ENCODE data around the gene IL1RL1.

IL1RL1 gene

DNA sequence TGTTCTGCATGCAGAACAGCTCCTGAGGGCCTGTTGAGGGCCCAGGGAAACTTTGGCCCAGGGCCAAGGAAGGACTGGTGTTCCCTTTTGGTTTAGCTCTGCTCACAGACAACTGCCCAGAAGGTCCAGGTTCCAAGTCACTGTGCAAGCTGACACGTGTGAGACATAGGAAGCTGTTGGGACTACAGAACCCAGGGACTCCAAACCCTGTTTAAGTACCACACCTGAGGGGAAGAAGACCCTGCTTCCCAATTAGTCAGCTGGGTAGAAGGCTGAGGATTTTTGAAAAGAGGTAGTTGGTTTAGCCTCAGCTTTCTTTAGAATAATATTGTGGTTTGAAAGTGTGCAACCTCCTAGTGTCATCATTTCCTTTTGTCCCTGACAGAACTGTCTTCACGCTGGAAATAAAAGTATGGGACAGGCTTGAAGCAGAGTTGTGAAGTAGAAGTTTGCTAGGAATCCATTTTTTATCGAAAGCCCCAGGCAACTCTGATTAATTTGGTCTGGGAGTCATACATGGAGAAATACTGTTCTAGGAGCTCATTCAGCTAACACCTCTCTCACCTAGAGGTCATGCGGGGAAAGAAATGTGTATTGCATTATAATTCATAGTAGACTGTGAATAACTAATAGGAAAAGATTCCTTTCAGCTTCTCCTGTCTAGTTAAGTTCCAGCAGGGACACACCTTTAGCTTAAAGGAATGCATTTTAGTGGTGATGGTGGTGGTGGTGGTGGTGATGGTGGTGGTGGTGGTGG lies 19.9 kb upstream of the IL1RL1 start:
- DNase-seq (ENCODE audit: extremely low read depth, low read depth), result no peak
- TF ChIP-seq, protein P1, sequence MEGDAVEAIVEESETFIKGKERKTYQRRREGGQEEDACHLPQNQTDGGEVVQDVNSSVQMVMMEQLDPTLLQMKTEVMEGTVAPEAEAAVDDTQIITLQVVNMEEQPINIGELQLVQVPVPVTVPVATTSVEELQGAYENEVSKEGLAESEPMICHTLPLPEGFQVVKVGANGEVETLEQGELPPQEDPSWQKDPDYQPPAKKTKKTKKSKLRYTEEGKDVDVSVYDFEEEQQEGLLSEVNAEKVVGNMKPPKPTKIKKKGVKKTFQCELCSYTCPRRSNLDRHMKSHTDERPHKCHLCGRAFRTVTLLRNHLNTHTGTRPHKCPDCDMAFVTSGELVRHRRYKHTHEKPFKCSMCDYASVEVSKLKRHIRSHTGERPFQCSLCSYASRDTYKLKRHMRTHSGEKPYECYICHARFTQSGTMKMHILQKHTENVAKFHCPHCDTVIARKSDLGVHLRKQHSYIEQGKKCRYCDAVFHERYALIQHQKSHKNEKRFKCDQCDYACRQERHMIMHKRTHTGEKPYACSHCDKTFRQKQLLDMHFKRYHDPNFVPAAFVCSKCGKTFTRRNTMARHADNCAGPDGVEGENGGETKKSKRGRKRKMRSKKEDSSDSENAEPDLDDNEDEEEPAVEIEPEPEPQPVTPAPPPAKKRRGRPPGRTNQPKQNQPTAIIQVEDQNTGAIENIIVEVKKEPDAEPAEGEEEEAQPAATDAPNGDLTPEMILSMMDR (IDR thresholded peaks at IDR 0.05; ENCODE audit: low read depth, low read length), result no peak

DNA sequence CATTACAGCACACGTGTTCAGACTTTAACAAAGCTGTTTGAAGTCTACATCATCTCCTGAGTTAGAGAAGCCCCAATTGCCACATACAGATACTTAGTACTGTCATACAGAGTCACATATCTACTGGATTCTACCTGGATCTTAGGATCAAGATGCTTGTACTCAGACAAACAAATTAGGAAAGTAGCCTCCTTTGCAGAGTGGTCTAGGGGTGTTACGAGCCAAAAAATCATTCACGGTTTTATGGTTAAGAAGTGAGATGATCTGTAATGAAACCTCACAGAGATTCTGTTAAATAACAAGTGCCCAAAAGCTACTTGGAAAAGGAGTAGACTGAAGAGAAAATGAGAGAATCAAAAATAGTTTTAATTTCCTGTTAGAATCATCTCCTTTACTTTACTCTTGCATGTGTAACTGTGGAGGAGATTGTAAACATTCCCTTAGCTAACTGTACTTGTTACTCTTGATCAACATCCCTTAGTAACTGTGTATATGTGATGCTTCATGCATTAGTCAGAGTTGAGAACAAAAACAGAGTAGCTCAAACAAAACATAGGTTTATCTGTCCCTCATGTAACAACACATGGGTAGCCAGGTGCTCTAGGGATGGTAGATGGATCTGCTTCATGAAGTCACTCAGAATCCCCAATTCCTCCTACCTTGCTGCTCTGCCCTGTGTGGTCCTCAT lies 16.4 kb upstream of the IL1RL1 start:
- DNase-seq (ENCODE audit: extremely low read depth, low read depth), result no peak
- TF ChIP-seq, protein P1 (IDR thresholded peaks at IDR 0.05; ENCODE audit: low read depth, low read length), result no peak

DNA sequence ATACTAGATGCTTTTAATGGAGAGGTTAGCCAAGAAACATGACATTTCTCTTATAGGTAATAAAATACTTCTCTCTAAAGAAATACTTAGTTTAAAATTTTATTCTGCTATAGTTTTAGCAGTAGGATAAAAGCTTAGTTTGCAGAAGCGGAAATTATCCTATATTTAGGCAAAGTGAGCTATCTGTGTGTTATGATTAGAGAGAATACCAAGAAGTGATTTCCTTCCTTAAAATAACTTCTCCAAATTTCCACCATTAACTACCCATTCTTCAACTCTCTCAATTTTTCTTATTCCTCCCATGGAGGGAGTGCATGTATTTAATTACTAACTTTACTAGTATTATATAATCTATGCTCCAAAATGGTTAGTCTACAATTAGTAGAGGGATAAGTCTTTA lies 15.8 kb upstream of the IL1RL1 start:
- DNase-seq (ENCODE audit: extremely low read depth, low read depth), result no peak
- TF ChIP-seq, protein P1 (IDR thresholded peaks at IDR 0.05; ENCODE audit: low read depth, low read length), result no peak

DNA sequence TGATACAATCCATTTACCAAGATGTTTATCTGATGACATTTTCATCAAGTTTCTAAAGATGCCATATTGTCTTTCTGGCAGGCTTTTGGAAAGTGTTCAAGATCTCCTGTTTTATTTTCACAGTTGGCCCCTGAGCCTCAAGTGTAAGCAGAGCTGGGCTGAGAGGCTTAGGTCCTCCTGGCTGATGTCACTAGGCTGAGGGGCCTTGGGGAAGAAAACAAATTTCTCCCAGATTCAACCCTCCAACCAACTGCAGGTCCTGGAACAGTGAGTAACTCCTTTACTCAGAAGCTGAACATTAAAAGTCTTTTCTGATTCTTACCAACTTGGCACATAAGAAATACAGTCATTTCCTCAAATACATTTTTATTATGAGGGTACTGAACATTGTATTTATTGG lies 14.9 kb upstream of the IL1RL1 start:
- DNase-seq (ENCODE audit: extremely low read depth, low read depth), result no peak
- TF ChIP-seq, protein P1 (IDR thresholded peaks at IDR 0.05; ENCODE audit: low read depth, low read length), result no peak

DNA sequence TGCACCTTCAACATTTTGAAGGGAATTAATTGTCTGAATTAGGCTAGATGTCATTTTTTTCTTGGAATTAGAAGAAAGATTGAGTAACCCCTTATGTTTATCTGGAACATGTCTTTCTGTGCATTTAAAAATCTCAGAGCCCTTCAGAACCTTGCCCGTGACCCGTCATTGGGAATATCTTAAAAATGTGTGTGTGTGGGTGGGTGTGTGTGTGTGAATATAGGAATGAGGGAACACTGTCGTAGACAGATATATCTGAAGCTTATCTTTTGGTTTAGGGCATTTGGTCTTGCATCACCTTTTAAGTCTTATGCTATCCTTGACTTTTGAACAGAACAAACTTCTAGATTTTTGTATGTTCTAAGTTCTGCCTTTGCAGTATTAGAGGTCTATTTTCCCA lies 13.5 kb upstream of the IL1RL1 start:
- no peak for DNase-seq (ENCODE audit: extremely low read depth, low read depth)
- TF ChIP-seq, protein P1 (IDR thresholded peaks at IDR 0.05; ENCODE audit: low read depth, low read length), result no peak

DNA sequence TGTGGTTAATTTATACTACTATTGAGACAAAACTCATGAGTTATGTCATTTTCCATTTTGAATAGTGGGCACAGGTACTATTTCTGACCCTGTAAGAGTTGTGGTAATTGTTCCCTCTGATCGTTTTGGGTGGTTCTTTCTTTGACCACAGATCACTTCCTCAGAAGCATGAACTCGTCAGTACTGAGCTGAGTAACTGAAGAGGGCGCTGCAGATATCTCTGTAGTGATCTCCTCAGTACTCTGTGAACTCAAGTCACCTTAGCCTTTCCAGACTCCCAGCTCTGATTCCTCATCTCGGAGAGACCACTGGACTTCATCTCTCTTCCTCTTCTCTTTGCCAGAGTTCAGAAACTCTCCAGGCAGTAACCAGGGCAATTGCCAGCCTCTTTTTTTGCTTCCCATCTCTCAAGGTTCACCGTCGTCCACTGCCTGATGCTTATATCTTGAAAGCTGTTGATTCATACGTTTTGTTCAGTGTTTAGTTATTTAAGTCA lies 9.4 kb upstream of the IL1RL1 start:
- no peak for DNase-seq (ENCODE audit: extremely low read depth, low read depth)
- TF ChIP-seq, protein P1 (IDR thresholded peaks at IDR 0.05; ENCODE audit: low read depth, low read length), result peak; percentile 22

DNA sequence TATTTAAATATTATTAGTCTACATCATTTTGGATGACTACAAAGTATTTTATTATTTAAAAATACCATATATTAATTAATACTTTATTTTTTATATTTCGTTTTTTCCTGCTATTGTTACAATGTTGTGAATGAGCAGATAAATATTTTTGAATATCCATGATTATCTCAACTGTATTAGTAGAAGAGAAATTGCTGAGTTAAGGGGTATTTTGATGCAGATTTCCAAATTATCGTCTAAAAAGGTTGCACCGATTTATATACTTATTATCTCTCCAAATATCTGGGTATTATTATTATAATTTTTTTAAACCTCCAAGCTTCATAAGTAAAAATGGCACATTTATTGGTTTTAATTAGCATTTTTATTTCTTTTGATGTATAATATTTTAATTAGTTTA lies 8.9 kb upstream of the IL1RL1 start:
- TF ChIP-seq, protein P1 (IDR thresholded peaks at IDR 0.05; ENCODE audit: low read depth, low read length), result no peak
- no peak for DNase-seq (ENCODE audit: extremely low read depth, low read depth)

Measured in AG09319 (cell line).